Activated T-helper 1 cell treated with Interleukin-2 at 50 U/mL for 16 hours (primary cell): Measurements from ENCODE around the gene NR5A2.

Experiments
- DNase-seq: peaks from one replicate; pipeline ENCODE4 v3.0.0-alpha.2; 2020; ENCODE audit warnings: low read depth

The NR5A2 gene

DNA sequence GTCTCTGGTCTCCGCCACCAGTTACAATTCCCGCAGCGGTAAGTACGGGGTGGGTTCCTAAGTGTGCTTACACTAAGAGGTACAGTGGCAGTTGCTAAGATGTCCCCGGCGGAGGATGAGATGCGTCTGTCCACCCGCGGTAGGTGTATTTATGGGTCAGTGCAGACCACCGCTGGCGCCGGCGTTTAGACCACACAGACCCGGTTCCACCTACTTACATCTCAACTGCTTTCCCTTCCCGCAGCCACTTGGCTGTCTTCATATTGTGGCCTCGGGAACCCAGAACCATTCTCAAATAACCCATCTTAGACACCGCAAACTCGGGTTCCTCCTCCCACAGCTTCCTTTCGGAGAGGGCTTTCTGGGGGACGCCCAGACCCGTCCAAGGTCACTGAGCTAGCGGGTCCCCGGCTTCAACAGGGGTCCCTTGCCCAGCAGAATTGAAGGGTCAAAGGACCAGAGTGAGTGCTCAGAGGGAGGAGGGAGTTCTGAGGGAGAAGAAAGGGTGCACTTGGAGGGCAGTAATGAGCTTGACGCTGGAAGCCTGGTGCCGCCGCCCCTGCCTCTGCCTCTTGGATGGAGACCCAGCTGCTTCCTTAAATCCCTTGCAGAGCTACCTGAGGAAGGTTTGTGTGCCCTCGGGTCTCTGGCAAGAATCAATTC, 8.6 kb downstream of the NR5A2 start:
- DNase-seq, result no peak

DNA sequence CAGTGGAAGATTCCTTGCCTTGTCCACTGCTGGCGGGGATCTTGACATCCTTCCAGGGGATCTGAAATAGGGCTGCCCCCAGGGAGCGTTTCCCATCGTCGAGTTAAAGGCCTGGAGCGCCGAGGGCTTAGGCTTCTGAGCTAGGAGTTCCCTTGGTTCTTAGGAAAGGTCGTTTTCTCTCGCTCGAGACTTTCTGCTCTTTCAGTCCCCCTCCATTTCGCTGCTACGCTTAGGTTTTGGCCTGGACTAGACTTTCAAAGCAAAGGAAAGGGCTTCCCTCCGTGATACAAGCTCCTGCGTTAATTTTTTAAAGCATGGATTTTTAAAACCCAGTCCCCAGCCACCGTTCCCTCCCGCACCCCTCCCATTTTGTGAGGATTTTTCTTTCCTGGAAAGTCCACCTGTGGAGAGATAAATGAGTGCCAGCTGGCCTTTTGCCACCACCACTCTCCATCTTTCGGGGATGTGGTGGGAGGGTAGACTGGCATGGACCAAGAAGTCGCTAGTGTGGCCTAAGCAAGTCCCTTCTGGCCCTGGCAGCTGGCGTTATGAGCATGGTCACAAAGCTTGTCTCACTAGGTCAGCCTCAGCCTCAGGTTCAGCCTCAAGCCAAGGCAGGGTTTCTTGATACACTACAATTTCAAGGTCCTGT, 9.2 kb downstream of the NR5A2 start:
- DNase-seq, result no peak

DNA sequence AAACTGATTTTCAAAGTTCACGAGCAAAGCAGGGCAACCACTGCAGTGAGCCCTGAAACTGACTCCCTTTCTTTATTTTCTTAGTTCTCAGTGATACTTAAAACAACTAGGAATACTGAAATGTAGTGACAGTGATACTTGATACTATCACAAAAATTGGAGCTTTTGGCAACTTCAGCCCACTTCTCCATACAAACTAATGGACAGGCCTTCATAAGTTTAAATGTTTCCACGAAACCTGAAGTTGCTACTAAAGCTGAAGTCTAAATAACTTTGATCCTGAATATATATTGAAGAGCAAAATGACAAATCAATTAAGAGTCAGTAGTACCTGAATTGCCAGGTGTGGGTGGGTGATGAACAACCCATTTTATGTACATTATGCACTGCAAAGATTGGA, 10.0 kb downstream of the NR5A2 start:
- DNase-seq, result no peak

DNA sequence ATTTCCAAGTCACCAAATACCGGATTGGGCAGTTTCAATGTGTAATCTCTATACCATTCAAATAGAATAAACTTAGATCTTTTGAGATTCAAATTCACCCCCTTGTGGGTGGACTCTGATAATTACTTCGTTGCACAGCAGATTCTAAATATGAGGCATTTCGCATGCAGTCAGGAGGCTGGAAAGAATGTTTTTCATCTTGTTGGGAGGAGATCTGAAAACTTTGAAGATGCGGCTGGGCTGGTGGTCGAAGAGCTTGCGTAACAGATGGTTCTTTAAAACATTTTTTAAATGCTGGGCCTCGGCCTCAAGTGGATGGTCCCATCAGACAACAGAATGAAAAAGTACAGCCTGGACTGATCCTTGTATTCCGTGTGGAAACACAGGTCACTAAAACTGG, 10.4 kb downstream of the NR5A2 start:
- DNase-seq, result no peak

DNA sequence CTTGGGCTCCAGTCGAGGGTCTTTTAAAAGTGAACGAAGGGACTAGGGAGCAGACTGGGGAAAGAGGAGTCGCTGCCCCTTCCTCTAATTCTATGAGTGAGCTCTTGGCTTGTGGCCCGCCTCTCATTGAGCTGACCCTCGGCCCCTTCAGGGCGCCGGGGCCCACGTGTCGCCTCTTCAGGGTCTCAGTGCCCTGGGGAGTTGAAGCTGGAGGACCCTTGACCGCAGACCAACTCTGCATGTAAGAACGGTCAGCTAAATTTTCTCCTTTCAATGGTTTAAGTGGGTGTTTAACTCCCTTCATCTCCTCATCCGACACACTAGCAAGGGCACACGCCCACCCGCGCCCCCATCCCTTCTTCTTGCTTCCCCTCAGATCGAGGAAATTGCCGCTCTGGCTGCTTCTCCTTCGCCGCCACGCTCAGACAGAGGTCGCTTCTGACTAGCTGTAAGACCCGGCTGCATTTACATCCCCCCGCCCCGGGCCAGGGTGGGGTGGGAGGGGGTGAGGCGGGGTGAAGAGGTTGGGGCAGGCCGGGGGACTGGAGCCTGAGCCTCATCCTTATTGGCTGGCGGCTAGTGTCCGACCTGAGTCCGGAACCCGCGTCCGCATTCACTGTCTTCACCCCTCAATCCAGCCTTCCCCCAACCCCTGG, 10.9 kb downstream of the NR5A2 start:
- no peak for DNase-seq

DNA sequence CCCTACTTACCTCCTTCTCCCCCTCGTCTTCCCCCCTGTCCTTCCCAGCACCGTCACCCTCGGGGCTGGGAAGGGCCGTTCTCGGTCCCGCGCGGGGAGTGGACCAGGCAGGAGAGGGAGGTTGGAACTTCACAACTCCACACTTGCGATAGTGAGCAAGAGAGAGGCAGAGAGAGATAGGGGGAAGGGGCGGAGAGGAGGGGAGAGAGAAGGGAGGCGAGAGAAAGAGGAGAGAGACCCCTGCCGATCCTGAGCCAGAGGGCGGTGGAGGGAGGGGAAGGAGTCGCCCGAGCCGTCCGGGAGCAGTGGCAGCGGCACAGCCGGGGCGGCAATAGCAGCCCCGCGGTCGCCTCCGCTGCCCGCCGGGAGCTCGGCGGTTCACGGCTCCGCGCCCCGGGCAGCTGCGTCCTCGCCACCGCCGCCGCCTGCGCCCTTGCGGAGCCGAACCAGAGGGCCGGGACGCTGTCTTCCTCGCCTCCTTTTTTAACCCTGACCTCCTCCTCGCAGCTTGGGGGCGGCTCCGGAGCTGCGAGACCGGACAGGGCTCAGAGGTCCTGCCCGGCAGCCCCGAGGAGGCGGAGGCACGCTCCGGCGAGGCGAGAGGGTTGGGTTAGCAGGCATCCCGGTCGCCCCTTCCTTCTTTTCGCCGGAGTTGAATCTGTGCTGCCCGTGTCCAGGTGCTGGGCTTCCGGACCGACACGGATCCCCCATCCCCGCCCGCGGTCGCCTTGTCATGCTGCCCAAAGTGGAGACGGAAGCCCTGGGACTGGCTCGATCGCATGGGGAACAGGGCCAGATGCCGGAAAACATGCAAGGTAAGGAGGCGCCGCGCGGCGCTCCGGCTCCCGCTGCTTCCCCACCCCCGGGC, 11.7 kb downstream of the NR5A2 start:
- DNase-seq, result no peak

DNA sequence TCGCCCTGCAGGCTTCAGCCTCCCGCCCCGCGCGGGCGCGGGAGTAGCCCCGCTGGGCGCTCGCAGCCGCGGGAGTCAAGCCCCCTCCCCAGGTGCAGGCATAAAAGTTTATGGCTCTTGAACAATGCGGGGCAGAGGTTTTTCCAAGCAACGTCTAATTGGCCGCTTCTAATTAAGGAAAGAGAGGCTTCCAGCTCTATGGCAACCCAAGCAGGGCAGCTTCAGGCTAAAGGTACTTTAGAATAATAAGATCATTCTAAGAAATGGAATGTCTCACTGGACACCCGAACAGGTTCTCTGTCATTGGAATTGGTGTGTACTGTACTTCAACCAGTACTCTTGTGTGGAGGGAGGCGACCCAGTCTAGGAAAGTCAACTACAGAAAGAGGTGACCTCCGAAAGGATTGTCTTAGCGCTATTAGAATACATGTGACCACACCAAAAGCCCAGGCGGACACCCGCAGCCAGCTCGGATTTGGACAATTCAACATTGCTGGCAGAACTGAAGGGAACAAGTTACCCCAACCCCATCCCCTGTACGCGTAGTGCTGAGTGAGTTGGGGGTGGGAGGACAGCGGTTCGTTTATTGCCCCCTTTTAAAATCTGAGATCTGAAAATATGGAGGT, 12.5 kb downstream of the NR5A2 start:
- DNase-seq, result no peak

GRCh38 chr1:200040481-200041138, 13.1 kb downstream of the NR5A2 start:
- no peak for DNase-seq

DNA sequence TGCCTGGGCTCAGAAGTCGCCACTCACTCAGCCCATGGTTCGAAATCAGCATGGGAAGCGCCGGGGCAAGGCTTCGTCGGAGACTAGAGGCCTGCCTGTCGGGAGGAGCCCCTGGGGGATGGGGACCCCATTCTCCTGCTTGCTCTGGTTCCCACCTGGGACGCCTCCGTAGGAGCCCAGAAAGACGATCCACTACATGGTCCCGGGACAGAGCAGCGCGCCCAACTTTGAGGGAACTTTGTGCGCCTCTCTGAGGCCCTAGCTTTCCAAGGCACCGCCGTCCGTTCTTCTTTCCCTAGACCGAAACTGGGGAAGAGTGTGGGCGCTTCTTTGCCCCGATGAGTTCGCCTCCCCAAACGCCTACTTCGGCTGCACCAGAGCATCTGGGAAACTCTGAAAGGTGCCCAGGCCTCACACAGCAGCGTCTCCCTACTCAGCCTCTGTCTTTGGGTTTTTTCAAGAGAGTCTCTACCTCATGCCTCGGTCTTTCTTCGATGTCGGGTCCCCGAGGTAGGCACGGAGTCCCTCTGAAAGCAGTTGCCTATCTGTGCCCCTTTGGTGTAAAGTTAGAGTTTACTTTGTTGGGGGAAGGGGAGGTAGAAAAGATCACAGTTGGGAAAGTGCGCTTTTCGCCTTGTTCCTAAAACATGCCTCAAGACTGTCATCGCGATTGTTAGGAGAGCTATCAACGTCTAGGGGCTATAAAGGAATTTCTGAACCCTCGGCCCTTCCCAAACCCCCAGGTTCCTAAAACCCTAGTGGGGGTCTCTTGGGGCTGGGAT, 14.0 kb downstream of the NR5A2 start:
- DNase-seq, result no peak

DNA sequence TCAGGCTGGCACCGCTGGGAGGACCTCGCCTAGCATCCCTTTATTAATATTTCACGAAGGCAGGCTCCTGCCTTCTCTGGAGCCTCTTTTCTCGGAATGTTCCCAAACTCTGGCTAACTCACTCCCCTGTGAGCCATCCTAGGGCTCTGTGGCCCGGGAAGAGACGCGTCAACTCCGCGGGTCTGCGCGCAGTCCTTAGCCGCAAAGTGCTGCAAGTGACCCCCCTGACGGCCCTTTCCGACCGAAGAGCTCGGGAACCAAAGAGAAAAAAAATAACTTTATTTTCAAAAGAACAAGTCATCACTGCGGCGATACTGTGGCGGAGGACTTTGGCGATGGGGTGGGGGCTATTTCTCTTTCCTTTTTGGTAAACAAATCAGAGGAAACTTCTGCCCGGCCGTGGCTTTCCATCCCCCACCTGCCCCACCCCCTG, 14.6 kb downstream of the NR5A2 start:
- no peak for DNase-seq

DNA sequence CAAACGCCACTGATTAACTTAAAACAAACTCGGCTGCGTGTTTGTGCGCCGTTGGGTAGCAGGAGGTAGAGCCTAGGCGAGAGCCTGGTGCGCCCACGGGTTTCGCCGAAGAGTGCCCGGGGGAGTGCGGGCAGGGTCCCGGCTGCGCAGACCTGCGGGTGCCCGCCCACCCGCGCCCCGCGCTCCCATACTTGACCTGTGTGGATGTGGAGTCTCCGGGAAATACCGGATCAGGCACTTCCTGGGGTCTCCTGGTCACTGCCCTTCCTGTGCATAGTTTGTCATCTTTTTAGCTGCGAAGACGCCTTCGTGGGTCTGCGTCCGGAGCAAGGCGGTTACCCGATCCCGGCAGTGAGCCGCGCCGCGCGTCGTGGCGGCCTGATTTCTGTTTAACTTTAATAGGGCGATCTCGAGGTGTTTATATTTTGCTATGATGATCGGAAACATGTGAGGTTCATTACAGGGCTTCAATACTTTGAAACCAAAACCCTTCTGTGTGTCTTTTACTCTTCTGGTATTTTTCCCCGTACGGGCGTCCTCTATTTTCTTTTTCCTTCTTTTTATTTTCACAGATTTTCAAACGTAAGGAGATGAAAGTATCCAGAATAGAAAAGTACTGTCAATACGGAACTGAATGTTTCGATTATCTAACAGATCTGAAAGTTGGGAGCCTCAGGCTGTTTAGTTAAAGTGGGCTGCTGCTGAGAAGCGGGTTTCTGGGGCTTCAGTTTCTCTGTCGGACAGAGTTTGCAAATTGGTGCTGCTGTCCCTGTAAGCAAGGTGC, 15.2 kb downstream of the NR5A2 start:
- DNase-seq, result no peak

DNA sequence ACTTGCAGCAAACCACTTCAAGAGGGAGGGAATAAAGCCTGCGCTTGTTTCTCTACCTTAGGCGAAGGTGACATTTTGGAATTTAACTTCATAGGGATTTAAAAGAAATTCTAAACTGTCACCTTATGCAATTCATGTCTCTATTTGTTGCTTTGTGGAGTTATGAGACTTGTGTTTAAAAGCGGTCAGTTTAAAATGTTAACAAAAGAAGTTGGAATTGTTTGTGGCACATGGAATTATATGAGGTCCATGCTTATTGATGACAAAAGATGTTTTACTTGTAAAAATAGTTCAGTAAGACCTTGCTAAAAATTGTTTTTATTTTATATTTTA, 15.8 kb downstream of the NR5A2 start:
- DNase-seq, result no peak

GRCh38 chr1:200046115-200046514, 18.6 kb downstream of the NR5A2 start:
- no peak for DNase-seq

- no peak for DNase-seq
Observed at GRCh38 chr1:200048244-200048643, 20.7 kb downstream of the NR5A2 start.

DNA sequence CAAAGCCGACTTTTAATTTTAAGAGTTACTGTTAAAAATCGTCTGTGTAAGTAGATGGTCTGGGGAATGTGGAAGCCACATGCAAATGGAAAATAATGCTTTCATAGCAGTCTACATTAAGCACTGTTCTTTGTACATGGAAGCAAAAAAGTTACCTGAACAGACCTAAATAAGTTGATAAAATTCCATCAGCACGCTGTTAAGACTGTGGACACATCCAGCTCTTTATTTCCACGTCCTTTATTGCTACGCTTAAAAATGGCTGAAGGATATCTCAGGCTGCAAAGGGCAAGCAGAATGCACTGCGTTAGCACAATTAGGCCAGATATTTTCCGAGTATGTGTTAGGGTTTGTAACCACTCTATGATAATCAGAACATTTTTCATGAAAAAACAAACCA, 22.3 kb downstream of the NR5A2 start:
- DNase-seq, result no peak

GRCh38 chr1:200051620-200052019, 24.1 kb downstream of the NR5A2 start:
- no peak for DNase-seq

DNA sequence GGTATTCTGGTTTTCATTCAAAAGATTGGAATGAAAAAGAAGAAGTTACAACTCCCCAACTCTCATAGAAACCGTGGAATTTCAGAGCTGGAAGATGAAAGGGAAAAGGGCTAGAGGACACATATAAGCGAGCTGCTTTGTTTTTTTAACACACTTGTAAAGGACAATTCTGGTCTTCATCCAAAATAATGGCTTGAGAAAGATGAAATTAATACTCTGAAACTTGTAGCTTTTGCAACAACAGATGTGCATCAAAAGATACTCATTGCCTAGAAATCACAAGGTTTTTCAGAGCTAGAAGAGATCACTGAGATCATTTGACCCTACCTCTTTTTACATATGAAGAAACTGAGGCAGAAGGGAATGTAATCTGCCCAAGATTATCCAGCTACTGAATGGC, 25.6 kb downstream of the NR5A2 start:
- no peak for DNase-seq

GRCh38 chr1:200053646-200054045, 26.1 kb downstream of the NR5A2 start:
- no peak for DNase-seq

DNA sequence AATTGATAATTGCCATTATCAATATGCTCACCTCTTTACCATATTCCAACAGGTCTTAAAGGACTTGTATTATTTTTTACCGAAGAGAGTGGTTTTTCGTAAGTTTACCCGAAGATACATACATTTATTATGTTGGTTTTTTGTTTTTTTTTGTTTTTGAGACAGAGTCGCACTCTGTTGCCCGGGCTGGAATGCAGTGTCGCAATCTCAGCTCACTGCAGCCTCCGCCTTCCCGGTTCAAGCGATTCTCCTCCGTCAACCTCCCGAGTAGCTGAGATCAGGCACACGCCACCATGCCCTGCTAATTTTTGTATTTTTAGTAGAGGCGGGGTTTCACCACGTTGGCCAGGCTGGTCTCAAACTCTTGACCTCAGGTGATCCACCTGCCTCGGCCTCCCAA, 30.8 kb downstream of the NR5A2 start:
- DNase-seq, result no peak

DNA sequence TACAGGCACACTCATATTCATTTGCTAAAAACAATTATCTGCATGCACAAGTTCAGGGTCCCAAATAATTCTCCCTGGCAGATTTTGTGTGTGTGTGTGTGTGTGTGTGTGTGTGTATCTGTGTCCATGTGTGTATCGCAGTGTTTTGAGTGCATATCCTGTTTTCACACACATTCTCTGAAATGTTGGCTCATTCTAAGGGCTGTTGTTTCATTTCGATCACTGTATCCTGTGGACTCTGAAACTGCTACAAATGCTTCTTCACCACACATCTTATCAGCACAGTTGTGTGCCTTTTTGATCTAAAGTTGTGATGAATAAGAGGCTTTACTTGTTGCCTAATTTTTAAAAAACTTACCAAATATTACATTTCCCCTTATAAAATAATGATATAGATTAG, 34.6 kb downstream of the NR5A2 start:
- no peak for DNase-seq
